Measurements from ENCODE around the gene TSPAN7. TPM values are rescaled to one million over a fixed set of nuclear protein-coding genes. Genes with fewer than 3 reads are reported as not detected.

Gene TSPAN7
- total and polyA plus RNA-seq, 2 donors (not counting 1 experiment from before 2014, with no cell fraction given): 0.07 to 0.32 TPM

- POLR2A ChIA-PET: no interaction called here
Measured at GRCh38 chrX:38594434-38594833, 33.1 kb downstream of the TSPAN7 start.

GRCh38 chrX:38595801-38596200 is 34.5 kb downstream of the TSPAN7 start:
- H3K4me3 Mint-ChIP-seq: no peak overlapping the region

More at GRCh38 chrX:38594434-38594833, 33.1 kb downstream of the TSPAN7 start:
- CTCF ChIA-PET: no interaction called here
- Histone ChIP-seq H3K27me3 (replicated peaks in 1 of 4; ENCODE audit: control extremely low read depth in 1 of 4, control insufficient read depth in 3 of 4, insufficient read depth in 4 of 4, low read length in 3 of 4) (no peaks in the 10 kb centered on the region), H3K4me2 (replicated peaks; ENCODE audit: low read depth, low read length, poor library complexity, severe bottlenecking) (no peak overlapping the region), H3K36me3 (replicated peaks in 1 of 2; ENCODE audit: control extremely low read depth in 1 of 2, control insufficient read depth in 1 of 2, extremely low read depth in 1 of 2, insufficient read depth in 2 of 2, low read length in 1 of 2) (no peaks in the 10 kb centered on the region), H3K4me3 (ENCODE audit: control extremely low read depth in 1 of 5, extremely low read depth in 1 of 5, insufficient read depth in 1 of 5, low read depth in 2 of 5, low read length in 4 of 5) (no peak overlapping the region), H3K27ac (ENCODE audit: low read length in 2 of 2) (no peak overlapping the region), H4K20me1 (ENCODE audit: control insufficient read depth, insufficient read depth, low read length, poor library complexity, severe bottlenecking) (no peaks in the 10 kb centered on the region), H2AFZ (ENCODE audit: insufficient read depth, low read depth, low read length, poor library complexity, severe bottlenecking) (no peak overlapping the region), H3K4me1 (ENCODE audit: control insufficient read depth in 2 of 2, insufficient read depth in 2 of 2, low read length in 2 of 2) (no peaks in the 10 kb centered on the region), H3K9ac (ENCODE audit: low read length) (no peak overlapping the region), H3K9me3 (ENCODE audit: control extremely low read depth in 1 of 3, control insufficient read depth in 2 of 3, insufficient read depth in 1 of 3, low read length in 2 of 3) (no peaks in the 10 kb centered on the region), H3K79me2 (ENCODE audit: control insufficient read depth, insufficient read depth, low read length) (no peaks in the 10 kb centered on the region)
- intact Hi-C loops (cut with micrococcal nuclease): no loop called here
- no CpG with 5 or more reads among the region's 2 CpGs for WGBS (ENCODE audit: insufficient coverage)
- TF ChIP-seq, protein P1, sequence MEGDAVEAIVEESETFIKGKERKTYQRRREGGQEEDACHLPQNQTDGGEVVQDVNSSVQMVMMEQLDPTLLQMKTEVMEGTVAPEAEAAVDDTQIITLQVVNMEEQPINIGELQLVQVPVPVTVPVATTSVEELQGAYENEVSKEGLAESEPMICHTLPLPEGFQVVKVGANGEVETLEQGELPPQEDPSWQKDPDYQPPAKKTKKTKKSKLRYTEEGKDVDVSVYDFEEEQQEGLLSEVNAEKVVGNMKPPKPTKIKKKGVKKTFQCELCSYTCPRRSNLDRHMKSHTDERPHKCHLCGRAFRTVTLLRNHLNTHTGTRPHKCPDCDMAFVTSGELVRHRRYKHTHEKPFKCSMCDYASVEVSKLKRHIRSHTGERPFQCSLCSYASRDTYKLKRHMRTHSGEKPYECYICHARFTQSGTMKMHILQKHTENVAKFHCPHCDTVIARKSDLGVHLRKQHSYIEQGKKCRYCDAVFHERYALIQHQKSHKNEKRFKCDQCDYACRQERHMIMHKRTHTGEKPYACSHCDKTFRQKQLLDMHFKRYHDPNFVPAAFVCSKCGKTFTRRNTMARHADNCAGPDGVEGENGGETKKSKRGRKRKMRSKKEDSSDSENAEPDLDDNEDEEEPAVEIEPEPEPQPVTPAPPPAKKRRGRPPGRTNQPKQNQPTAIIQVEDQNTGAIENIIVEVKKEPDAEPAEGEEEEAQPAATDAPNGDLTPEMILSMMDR (IDR thresholded peaks at IDR 0.05): no peak
- TF ChIP-seq EZH2 (IDR thresholded peaks at IDR 0.05; ENCODE audit: borderline replicate concordance, insufficient read depth, low read depth, low read length, poor library complexity, severe bottlenecking): no peak
- Mint-ChIP-seq H3K9me3 (ENCODE audit: insufficient read depth) (no peaks in the 10 kb centered on the region), H3K27ac (no peak overlapping the region), H3K27me3 (no peaks in the 10 kb centered on the region), H3K4me1 (no peaks in the 10 kb centered on the region), H3K4me3 (no peak overlapping the region)
- no peak for DNase-seq
- ATAC-seq (ENCODE audit: low read depth): no peak

More at GRCh38 chrX:38595801-38596200, 34.5 kb downstream of the TSPAN7 start:
- Histone ChIP-seq H3K4me3 (ENCODE audit: control extremely low read depth in 1 of 5, extremely low read depth in 1 of 5, insufficient read depth in 1 of 5, low read depth in 2 of 5, low read length in 4 of 5) (no peak overlapping the region), H3K27me3 (replicated peaks in 1 of 4; ENCODE audit: control extremely low read depth in 1 of 4, control insufficient read depth in 3 of 4, insufficient read depth in 4 of 4, low read length in 3 of 4) (no peaks in the 10 kb centered on the region), H4K20me1 (ENCODE audit: control insufficient read depth, insufficient read depth, low read length, poor library complexity, severe bottlenecking) (no peaks in the 10 kb centered on the region), H3K4me2 (replicated peaks; ENCODE audit: low read depth, low read length, poor library complexity, severe bottlenecking) (no peak overlapping the region), H3K9me3 (ENCODE audit: control extremely low read depth in 1 of 3, control insufficient read depth in 2 of 3, insufficient read depth in 1 of 3, low read length in 2 of 3) (no peaks in the 10 kb centered on the region), H2AFZ (ENCODE audit: insufficient read depth, low read depth, low read length, poor library complexity, severe bottlenecking) (no peak overlapping the region), H3K9ac (ENCODE audit: low read length) (no peak overlapping the region), H3K4me1 (ENCODE audit: control insufficient read depth in 2 of 2, insufficient read depth in 2 of 2, low read length in 2 of 2) (no peaks in the 10 kb centered on the region), H3K27ac (ENCODE audit: low read length in 2 of 2) (no peak overlapping the region), H3K36me3 (replicated peaks in 1 of 2; ENCODE audit: control extremely low read depth in 1 of 2, control insufficient read depth in 1 of 2, extremely low read depth in 1 of 2, insufficient read depth in 2 of 2, low read length in 1 of 2) (no peaks in the 10 kb centered on the region), H3K79me2 (ENCODE audit: control insufficient read depth, insufficient read depth, low read length) (no peaks in the 10 kb centered on the region)
- WGBS (ENCODE audit: insufficient coverage): no CpG with 5 or more reads among the region's 1 CpG
- intact Hi-C loops (cut with micrococcal nuclease): no loop called here
- no peaks in the 10 kb centered on the region for H3K9me3 Mint-ChIP-seq (ENCODE audit: insufficient read depth)
- TF ChIP-seq EZH2 (IDR thresholded peaks at IDR 0.05; ENCODE audit: borderline replicate concordance, insufficient read depth, low read depth, low read length, poor library complexity, severe bottlenecking): no peak
- TF ChIP-seq, protein P1 (IDR thresholded peaks at IDR 0.05): no peak
- no peaks in the 10 kb centered on the region for H3K27me3 Mint-ChIP-seq
- ATAC-seq (ENCODE audit: low read depth) (no peak), DNase-seq (no peak)
- POLR2A ChIA-PET: no interaction called here
- CTCF ChIA-PET: no interaction called here
- H3K4me1 Mint-ChIP-seq: no peaks in the 10 kb centered on the region
- H3K27ac Mint-ChIP-seq: no peak overlapping the region

Measured in B cell (primary cell).